GM18868 (cell line): ENCODE results near the gene COPZ2.
"Not testable (repeated sequence)": the region's sequence is repeated elsewhere in the genome, so short reads cannot be mapped to it uniquely, and the experiment has no call there.

Source experiments
- ATAC-seq: cut with Tn5 transposase; IDR thresholded peaks from one replicate; pipeline ENCODE4 v1.9.1; 2021; ENCODE audit warnings: mild to moderate bottlenecking, moderate library complexity; ENCODE audit not compliant: unreplicated experiment

COPZ2 gene

DNA sequence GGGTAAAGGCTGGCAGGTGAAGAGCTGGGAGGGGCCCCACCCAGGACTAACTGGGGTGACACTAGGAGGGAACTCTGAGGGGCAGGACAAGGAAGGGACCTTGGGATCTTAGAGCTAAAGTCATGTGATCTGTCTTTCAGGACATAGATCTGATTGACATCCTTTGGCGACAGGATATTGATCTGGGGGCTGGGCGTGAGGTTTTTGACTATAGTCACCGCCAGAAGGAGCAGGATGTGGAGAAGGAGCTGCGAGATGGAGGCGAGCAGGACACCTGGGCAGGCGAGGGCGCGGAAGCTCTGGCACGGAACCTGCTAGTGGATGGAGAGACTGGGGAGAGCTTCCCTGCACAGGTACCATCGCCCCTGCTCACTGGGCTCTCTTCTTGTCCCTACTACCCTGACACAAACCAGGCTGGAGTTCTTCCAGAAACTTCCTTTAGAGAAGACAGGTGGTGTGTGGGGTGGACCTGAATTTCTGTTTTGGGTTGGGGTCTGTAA, 18.7 kb upstream of the COPZ2 start:
- ATAC-seq = no peak

- ATAC-seq = peak; percentile 71
Observed at GRCh38 chr17:48055531-48056245, 18.1 kb upstream of the COPZ2 start.

- no peak for ATAC-seq
Observed at GRCh38 chr17:48054238-48055185, 16.9 kb upstream of the COPZ2 start.

- ATAC-seq = no peak
Observed at GRCh38 chr17:48053758-48054237, 16.2 kb upstream of the COPZ2 start.

GRCh38 chr17:48052956-48053757, 15.6 kb upstream of the COPZ2 start:
- no peak for ATAC-seq

GRCh38 chr17:48051706-48052486, 14.3 kb upstream of the COPZ2 start:
- no peak for ATAC-seq

GRCh38 chr17:48051283-48051682, 13.7 kb upstream of the COPZ2 start:
- ATAC-seq = no peak

DNA sequence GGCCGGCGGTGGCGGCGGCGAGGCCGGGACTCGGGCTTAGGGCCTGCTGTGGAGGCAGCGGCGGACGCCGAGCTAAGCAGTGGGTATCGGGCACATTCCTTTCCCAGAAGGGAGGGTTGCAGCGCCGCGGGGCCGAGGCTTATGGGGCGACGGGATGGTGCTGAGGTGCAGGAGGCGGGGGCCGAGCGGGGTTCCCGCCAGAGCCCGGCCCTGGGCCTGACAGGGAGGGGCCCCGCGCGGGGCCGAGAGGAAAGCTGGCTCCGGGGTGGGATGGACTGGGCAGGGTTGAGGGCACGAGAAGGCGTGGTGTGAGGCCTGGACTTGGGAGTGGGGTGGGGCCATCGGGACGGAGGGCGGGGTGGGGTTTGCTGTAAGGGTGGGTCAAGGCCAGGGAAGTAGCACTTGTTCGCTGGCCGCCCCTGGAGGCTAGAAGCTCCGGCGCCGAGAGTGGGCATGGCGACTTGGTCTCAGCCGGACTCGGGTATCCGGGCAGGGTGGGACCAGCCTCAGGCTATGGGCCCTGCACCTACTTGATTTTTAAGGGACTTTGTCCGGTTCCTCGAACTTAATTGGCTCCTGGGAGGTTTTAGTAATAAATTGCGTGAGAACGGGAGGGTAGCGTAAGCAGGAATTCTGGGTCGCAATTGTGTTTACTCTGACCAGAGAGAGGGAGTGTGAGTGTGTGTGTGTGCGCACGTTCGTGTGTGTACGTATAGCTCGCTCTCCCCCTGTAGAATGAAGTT, 11.0 kb upstream of the COPZ2 start:
- peak; percentile 33 for ATAC-seq

DNA sequence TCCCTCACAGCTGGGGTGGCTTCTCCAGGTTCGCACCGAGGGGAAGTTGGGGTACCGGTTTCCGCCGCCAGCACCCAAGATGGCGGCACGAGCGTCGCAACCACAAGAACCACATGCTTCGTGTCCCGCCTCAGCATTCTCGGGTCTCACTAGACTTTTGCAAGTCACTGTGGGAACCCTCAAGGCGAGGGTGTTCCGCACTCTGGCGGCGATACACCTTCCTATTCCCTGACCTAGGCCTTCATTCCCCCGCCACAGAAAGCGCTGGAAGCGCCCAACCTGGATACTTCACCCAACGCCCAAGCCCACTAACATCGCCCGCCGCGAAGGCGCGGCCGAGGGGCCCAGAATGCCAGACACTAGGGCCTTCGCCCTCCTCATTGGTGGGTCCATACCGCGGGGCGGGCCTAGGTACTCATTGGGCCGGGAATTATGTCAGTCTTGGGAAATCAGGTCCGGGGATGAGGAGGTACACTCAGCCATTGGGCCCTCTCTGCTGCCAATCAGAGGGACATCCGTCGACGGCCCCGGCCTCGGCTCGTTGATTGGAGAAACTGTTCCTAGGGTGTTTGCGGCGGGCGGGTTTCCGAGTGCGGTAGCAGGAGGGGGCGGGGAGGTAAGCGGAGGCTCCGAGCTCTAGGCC, 10.3 kb upstream of the COPZ2 start, which contains the start of gene NFE2L1:
TSS of gene NFE2L1 (plus strand) at position 619 of the 643 bp plus-strand sequence. CDS start 2,760 bp downstream, outside the sequence.
- ATAC-seq = peak; percentile 93

DNA sequence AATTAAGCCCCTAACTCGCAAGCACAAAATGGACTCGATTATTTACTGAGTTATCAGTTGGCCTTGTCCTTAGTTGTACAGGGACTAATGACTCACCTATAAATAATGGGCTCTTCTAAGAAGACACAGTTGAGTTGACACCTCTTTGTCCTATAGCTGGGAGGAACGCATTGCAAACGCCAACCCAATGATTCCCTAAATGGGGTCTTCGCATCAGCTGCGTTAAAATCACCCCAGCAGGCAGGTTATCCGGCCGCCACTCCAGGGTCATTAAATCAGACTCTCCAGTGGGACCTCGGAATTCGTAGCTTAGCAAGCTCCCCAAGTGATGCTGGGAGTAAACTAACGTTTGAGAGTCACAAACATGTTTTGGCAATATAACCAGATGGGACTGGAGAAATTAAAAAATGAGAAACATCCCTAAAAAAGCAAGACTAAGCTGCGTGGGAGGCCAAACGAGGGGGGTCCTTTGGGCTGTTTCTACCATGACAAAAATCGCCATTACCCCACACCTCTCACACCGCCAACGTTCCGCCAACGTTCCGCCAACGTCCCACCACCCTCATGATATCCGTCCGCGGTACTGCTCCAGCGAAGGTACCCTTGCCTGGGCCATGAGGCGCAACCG, 9.6 kb upstream of the COPZ2 start:
- no peak for ATAC-seq

GRCh38 chr17:48046296-48046695, 8.7 kb upstream of the COPZ2 start:
- no peak for ATAC-seq

- no peak for ATAC-seq
Observed at GRCh38 chr17:48045316-48046001, 7.9 kb upstream of the COPZ2 start.

DNA sequence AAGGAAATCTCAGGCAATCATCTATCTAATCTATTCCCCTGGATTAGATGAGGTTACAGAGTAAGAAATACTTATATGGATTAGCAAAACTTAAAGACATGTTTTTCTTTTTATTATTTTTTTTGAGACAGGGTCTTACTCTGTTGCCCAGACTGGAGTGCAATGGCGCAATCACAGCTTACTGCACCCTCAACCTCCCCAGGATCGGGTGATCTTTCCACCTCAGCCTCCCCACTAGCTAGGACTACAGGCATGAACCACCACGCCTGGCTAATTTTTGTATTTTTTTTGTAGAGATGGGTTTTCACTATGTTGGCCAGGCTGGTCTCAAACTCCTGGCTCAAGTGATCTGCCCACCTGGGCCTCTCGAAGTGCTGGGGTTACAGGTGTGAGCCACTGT, 7.3 kb upstream of the COPZ2 start:
- no peak for ATAC-seq

- ATAC-seq = no peak
Observed at GRCh38 chr17:48043176-48043575, 5.6 kb upstream of the COPZ2 start.

DNA sequence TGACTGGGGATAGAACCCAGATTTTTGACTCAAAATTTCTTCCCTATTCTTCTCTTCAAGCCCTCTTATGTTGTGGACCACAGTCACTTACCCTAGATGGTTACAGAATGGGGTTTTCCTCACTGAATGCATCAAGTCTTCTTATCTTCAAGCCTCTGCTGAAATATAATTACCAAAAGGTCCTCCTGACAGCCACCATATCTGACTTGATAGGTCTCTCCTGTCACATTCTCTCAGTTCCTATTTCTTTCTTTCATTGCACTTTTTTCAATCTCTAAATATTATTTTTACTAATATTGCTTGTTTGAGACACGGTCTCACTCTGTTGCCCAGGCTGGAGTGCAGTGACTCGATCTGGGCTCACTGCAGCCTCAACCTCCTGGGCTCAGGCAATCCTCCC, 1.1 kb upstream of the COPZ2 start:
- ATAC-seq = no peak

DNA sequence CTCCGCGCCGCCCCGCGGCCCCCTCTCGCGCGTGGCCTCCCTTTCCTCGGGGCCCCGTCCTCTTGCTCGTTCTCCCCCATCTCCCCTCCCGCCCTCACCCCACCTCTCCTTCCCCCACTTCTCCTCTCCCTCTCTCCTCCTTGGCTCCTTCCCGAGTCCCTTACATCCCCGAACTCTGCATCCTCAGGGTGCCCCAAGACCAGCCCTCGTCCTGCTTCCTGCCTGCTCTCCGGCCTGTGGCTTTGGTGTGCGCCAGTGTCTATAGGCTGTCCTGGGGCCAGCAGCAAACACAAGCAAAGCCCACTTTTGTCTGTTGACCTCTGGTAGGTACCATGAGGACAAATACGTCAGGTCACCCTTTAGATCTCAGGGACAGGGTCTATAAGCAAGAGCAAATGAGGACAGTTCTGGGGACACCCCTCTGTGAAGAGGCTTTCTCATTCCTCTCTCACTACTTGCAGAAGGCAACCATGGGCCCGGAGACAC, 284 bp upstream of the COPZ2 start:
- no peak for ATAC-seq

- ATAC-seq = no peak
Observed at GRCh38 chr17:48036693-48037035, 933 bp downstream of the COPZ2 start.

DNA sequence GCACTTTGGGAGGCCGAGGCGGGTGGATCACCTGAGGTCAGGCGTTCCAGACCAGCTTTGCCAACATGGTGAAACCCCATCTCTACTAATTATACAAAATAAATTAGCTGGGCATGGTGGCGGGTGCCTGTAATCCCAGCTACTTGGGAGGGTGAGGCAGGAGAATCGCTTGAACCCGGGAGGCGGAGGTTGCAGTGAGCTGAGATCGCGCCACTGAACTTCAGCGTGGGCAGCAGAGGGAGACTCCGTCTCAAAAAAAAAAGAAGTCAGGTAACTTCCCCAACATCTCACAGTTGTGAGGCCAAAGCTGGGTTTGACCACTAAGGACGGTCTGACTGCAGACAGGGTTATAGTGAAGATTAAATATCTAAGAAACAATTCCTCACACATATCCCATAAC, 2.9 kb downstream of the COPZ2 start:
- not testable (repeated sequence) for ATAC-seq
